H9 (cell line): ENCODE data around the gene SUMO4. TPM values are rescaled to one million over a fixed set of nuclear protein-coding genes. Genes with fewer than 3 reads are reported as not detected.

Source experiments
- DNase-seq: peaks from one replicate; pipeline ENCODE4 v3.0.0-alpha.2; 2017
- H2AFZ ChIP-seq: one replicate; pipeline ENCODE4 v1.6.1; 2013; ENCODE audit warnings: mild to moderate bottlenecking, low read length, control low read depth, moderate library complexity
- H2AK5ac ChIP-seq: 2 replicates; pipeline ENCODE4 v1.6.1; 2013; ENCODE audit warnings: low read length, control low read depth, mixed read lengths; ENCODE audit not compliant: insufficient read length
- H2BK120ac ChIP-seq: one replicate; pipeline ENCODE4 v1.6.1; 2013; ENCODE audit warnings: low read depth, mild to moderate bottlenecking, low read length, control low read depth, inconsistent platforms; ENCODE audit not compliant: poor library complexity, severe bottlenecking
- H2BK12ac ChIP-seq: 2 replicates; pipeline ENCODE4 v1.6.1; 2013; ENCODE audit warnings: low read length, control low read depth, mixed read lengths, low read depth; ENCODE audit not compliant: insufficient read length
- H2BK15ac ChIP-seq: 2 replicates; pipeline ENCODE4 v1.6.1; 2013; ENCODE audit warnings: low read depth, low read length, control low read depth
- H2BK20ac ChIP-seq: one replicate; pipeline ENCODE4 v1.6.1; 2013; ENCODE audit warnings: low read depth, mild to moderate bottlenecking, low read length, control low read depth, inconsistent platforms; ENCODE audit not compliant: poor library complexity, severe bottlenecking
- H2BK5ac ChIP-seq: 2 replicates; pipeline ENCODE4 v1.6.1; 2013; ENCODE audit warnings: low read length, control low read depth, mixed read lengths; ENCODE audit not compliant: insufficient read length
- H3K14ac ChIP-seq: 2 replicates; pipeline ENCODE4 v1.6.1; 2013; ENCODE audit warnings: low read length, control low read depth; ENCODE audit not compliant: insufficient read depth
- H3K18ac ChIP-seq: 2 replicates; pipeline ENCODE4 v1.6.1; 2013; ENCODE audit warnings: low read depth, mild to moderate bottlenecking, mixed read lengths, low read length, control low read depth; ENCODE audit not compliant: insufficient read length
- H3K23ac ChIP-seq: 2 replicates; pipeline ENCODE4 v1.6.1; 2013; ENCODE audit warnings: low read length, control low read depth, mixed read lengths, low read depth; ENCODE audit not compliant: insufficient read length
- H3K23me2 ChIP-seq: 2 replicates; pipeline ENCODE4 v1.6.1; 2013; ENCODE audit warnings: low read depth, mild to moderate bottlenecking, mixed read lengths, low read length, control low read depth; ENCODE audit not compliant: insufficient read length, poor library complexity, severe bottlenecking
- H3K27ac ChIP-seq: 2 replicates; pipeline ENCODE4 v1.5.1; 2013; ENCODE audit warnings: low read length, control low read depth, mixed read lengths, low read depth; ENCODE audit not compliant: insufficient read length
- H3K27me3 ChIP-seq: 2 replicates; pipeline ENCODE4 v1.6.1; 2013; ENCODE audit warnings: low read length, control low read depth, inconsistent platforms; ENCODE audit not compliant: insufficient read depth
- H3K4ac ChIP-seq: 2 replicates; pipeline ENCODE4 v1.6.1; 2013; ENCODE audit warnings: low read depth, mild to moderate bottlenecking, control low read depth, inconsistent platforms, low read length, moderate library complexity
- H3K4me1 ChIP-seq: 2 replicates; pipeline ENCODE4 v1.6.1; 2013; ENCODE audit warnings: low read length, control low read depth, inconsistent platforms; ENCODE audit not compliant: insufficient read depth
- H3K4me2 ChIP-seq: 2 replicates; pipeline ENCODE4 v1.6.1; 2013; ENCODE audit warnings: low read length, control low read depth, mixed read lengths; ENCODE audit not compliant: insufficient read length, insufficient read depth
- H3K56ac ChIP-seq: 2 replicates; pipeline ENCODE4 v1.6.1; 2013; ENCODE audit warnings: low read depth, mild to moderate bottlenecking, mixed read lengths, low read length, control low read depth; ENCODE audit not compliant: insufficient read length
- H3K79me1 ChIP-seq: 2 replicates; pipeline ENCODE4 v1.6.1; 2013; ENCODE audit warnings: low read depth, mild to moderate bottlenecking, moderate library complexity, low read length, control low read depth, inconsistent platforms; ENCODE audit not compliant: insufficient read depth, poor library complexity, severe bottlenecking
- H3K79me2 ChIP-seq: 2 replicates; pipeline ENCODE4 v1.6.1; 2013; ENCODE audit warnings: low read length, control low read depth, inconsistent platforms; ENCODE audit not compliant: insufficient read depth
- H3K9ac ChIP-seq: 2 replicates; pipeline ENCODE4 v1.6.1; 2013; ENCODE audit warnings: low read length, control low read depth, mixed read lengths; ENCODE audit not compliant: insufficient read length; ENCODE audit errors: extremely low read depth
- H3K9me3 ChIP-seq: one replicate; pipeline ENCODE4 v1.6.1; 2013; ENCODE audit warnings: low read depth, low read length, inconsistent platforms; ENCODE audit not compliant: control insufficient read depth
- H3T11ph ChIP-seq: one replicate; pipeline ENCODE4 v1.6.1; 2013; ENCODE audit warnings: mild to moderate bottlenecking, low read length, control low read depth, inconsistent platforms
- H4K20me1 ChIP-seq: one replicate; pipeline ENCODE4 v1.6.1; 2013; ENCODE audit not compliant: control insufficient read depth, insufficient read length, insufficient read depth
- H4K5ac ChIP-seq: 2 replicates; pipeline ENCODE4 v1.6.1; 2013; ENCODE audit warnings: low read depth, mild to moderate bottlenecking, mixed read lengths, low read length, control low read depth; ENCODE audit not compliant: insufficient read length
- H4K8ac ChIP-seq: replicated peaks from 2 replicates; pipeline ENCODE4 v1.6.1; 2013; ENCODE audit warnings: low read length, control low read depth, mixed read lengths, low read depth; ENCODE audit not compliant: insufficient read length
- H4K91ac ChIP-seq: 2 replicates; pipeline ENCODE4 v1.6.1; 2013; ENCODE audit warnings: low read depth, mild to moderate bottlenecking, moderate library complexity, mixed read lengths, low read length, control low read depth; ENCODE audit not compliant: insufficient read length
- H3K27ac Mint-ChIP-seq, 3 experiments: 2 replicates in 2 of 3; 3 replicates in 1 of 3; pipeline ENCODE4 v1.8.0; 2020 to 2021; ENCODE audit warnings: mixed read lengths in 3 of 3, mild to moderate bottlenecking in 1 of 3, moderate library complexity in 1 of 3
- H3K27me3 Mint-ChIP-seq: 2 replicates; pipeline ENCODE4 v1.8.0; 2021; ENCODE audit warnings: low read depth, mild to moderate bottlenecking, moderate library complexity, mixed read lengths
- H3K36me3 Mint-ChIP-seq, 3 experiments: 2 replicates in 2 of 3; 3 replicates in 1 of 3; pipeline ENCODE4 v1.8.0; 2020 to 2021; ENCODE audit warnings: low read depth in 3 of 3, mixed read lengths in 3 of 3; ENCODE audit not compliant: insufficient read depth in 1 of 3
- H3K4me1 Mint-ChIP-seq, 2 experiments: 2 replicates each; pipeline ENCODE4 v1.8.0; 2020; ENCODE audit warnings: mixed read lengths in 2 of 2
- H3K4me3 Mint-ChIP-seq, 2 experiments: 2 replicates in 1 of 2; 3 replicates in 1 of 2; pipeline ENCODE4 v1.8.0; 2020 to 2021; ENCODE audit warnings: mild to moderate bottlenecking in 2 of 2, mixed read lengths in 2 of 2, moderate library complexity in 1 of 2
- H3K9me3 Mint-ChIP-seq, 2 experiments: 2 replicates in 1 of 2; 3 replicates in 1 of 2; pipeline ENCODE4 v1.8.0; 2020; ENCODE audit warnings: mild to moderate bottlenecking in 2 of 2, mixed read lengths in 2 of 2, moderate library complexity in 1 of 2
- CTCF ChIP-seq: fragments of 200-600 bp; sonication (generic); conservative IDR thresholded peaks from 3 replicates; pipeline ENCODE4 v1.8.0; 2021; ENCODE audit warnings: antibody characterized with exemption, mild to moderate bottlenecking
- WGBS: extraction: QIAGEN DNeasy Blood & Tissue Kit; methylation state at CpG from one replicate; pipeline ENCODE4 v1.1.7; 2013; ENCODE audit warnings: missing lambda C conversion rate, low lambda C conversion rate, mixed read lengths; ENCODE audit not compliant: insufficient read length; ENCODE audit errors: extremely low coverage; 5-methylcytosine and 5-hydroxymethylcytosine counted together
- total RNA-seq: library from RNA; stranded (reverse); gene quantifications from 2 replicates; pipeline ENCODE4 v1.2.1, GENCODE V29; 2021

SUMO4 gene
- total RNA-seq, 1 experiment from 2014 or later = 1.5 TPM

- Histone ChIP-seq H4K91ac (no peak overlapping the region), H4K20me1 (no peaks in the 10 kb centered on the region), H3K14ac (no peak overlapping the region), H3K4me2 (no peak overlapping the region), H2AFZ (no peak overlapping the region), H3K27me3 (no peaks in the 10 kb centered on the region), H2BK12ac (no peak overlapping the region), H3T11ph (no peak overlapping the region), H3K23me2 (no peaks in the 10 kb centered on the region), H3K9me3 (no peaks in the 10 kb centered on the region), H3K4me1 (peaks cover 3% of the 10 kb centered on the region; the same call in 1 of the 2 replicates), H3K23ac (no peak overlapping the region), H3K79me1 (peaks cover 12% of the 10 kb centered on the region), H2BK20ac (no peak overlapping the region), H3K79me2 (peaks cover 16% of the 10 kb centered on the region; the same call in 1 of the 2 replicates), H4K8ac (no peak overlapping the region), H2BK120ac (no peak overlapping the region), H4K5ac (no peak overlapping the region), H2AK5ac (no peak overlapping the region), H2BK15ac (no peak overlapping the region), H3K18ac (no peak overlapping the region), H3K27ac (no peak overlapping the region), H3K4ac (no peak overlapping the region), H3K9ac (no peak overlapping the region), H2BK5ac (no peak overlapping the region), H3K56ac (no peak overlapping the region)
- WGBS = no CpG with 5 or more reads among the region's 1 CpG
- Mint-ChIP-seq H3K27me3 (no peaks in the 10 kb centered on the region), H3K36me3 (peaks cover 2 to 9% (median 7%) of the 10 kb centered on the region in 3 experiments; a peak in 6 of 7 replicates), H3K9me3 (no peaks in the 10 kb centered on the region), H3K4me3 (no peak overlapping the region), H3K4me1 (peaks cover 21 to 31% of the 10 kb centered on the region in 2 experiments), H3K27ac (no peak overlapping the region)
- TF ChIP-seq CTCF = no peak
- no peak for DNase-seq
Measured at GRCh38 chr6:149363154-149363553, 36.9 kb upstream of the SUMO4 start.
